GM19463 (cell line): ENCODE measurements around the gene RECQL5.

ENCODE experiments used
- ATAC-seq: cut with Tn5 transposase; IDR thresholded peaks from one replicate; pipeline ENCODE4 v1.9.1; 2021; ENCODE audit warnings: mild to moderate bottlenecking, moderate library complexity; ENCODE audit not compliant: unreplicated experiment

RECQL5 gene

GRCh38 chr17:75666959-75667790 is at the start of gene RECQL5, which contains the start of gene SAP30BP:
Gene RECQL5 (minus strand): TSS chr17:75667154. CDS start chr17:75666557, 597 bp downstream.
Gene SAP30BP (plus strand): TSS chr17:75667338. CDS start chr17:75667373, 35 bp downstream.
- peak; percentile 60 for ATAC-seq

GRCh38 chr17:75712446-75712845 is 45.5 kb upstream of the RECQL5 start:
- no peak for ATAC-seq

- no peak for ATAC-seq
Measured at GRCh38 chr17:75707079-75707571, 40.2 kb upstream of the RECQL5 start.

- ATAC-seq = no peak
Measured at GRCh38 chr17:75706042-75706728, 39.2 kb upstream of the RECQL5 start.

GRCh38 chr17:75704963-75705875 is 38.3 kb upstream of the RECQL5 start:
- ATAC-seq = no peak

GRCh38 chr17:75703591-75703990 is 36.6 kb upstream of the RECQL5 start:
- no peak for ATAC-seq

- ATAC-seq = no peak
Measured at GRCh38 chr17:75703191-75703590, 36.2 kb upstream of the RECQL5 start.

- no peak for ATAC-seq
Measured at GRCh38 chr17:75701288-75701687, 34.3 kb upstream of the RECQL5 start.

- no peak for ATAC-seq
Measured at GRCh38 chr17:75698659-75699058, 31.7 kb upstream of the RECQL5 start.

GRCh38 chr17:75697651-75698291 is 30.8 kb upstream of the RECQL5 start:
- no peak for ATAC-seq

- no peak for ATAC-seq
Measured at GRCh38 chr17:75695830-75696271, 28.9 kb upstream of the RECQL5 start.

- no peak for ATAC-seq
Measured at GRCh38 chr17:75695141-75695829, 28.3 kb upstream of the RECQL5 start.

GRCh38 chr17:75694536-75694935 is 27.6 kb upstream of the RECQL5 start:
- no peak for ATAC-seq

GRCh38 chr17:75693500-75694481 is 26.8 kb upstream of the RECQL5 start:
- ATAC-seq = no peak

GRCh38 chr17:75692976-75693375 is 26.0 kb upstream of the RECQL5 start:
- no peak for ATAC-seq

- no peak for ATAC-seq
Measured at GRCh38 chr17:75691801-75692626, 25.1 kb upstream of the RECQL5 start.

- ATAC-seq = no peak
Measured at GRCh38 chr17:75691371-75691791, 24.4 kb upstream of the RECQL5 start.

- ATAC-seq = no peak
Measured at GRCh38 chr17:75689441-75689873, 22.5 kb upstream of the RECQL5 start.
